Neutrophil (primary cell): Measurements from ENCODE around the gene MARCO.
"Not testable (repeated sequence)": the region's sequence is repeated elsewhere in the genome, so short reads cannot be mapped to it uniquely, and the experiment has no call there.

ENCODE experiments used
- H3K27ac ChIP-seq: fragments of 200-600 bp; sonication (generic); 2 replicates; pipeline ENCODE4 v1.5.1; 2016; ENCODE audit warnings: mild to moderate bottlenecking, moderate library complexity
- H3K27me3 ChIP-seq: fragments of 200-600 bp; sonication (generic); 2 replicates; pipeline ENCODE4 v1.6.0; 2016; ENCODE audit warnings: mild to moderate bottlenecking
- H3K36me3 ChIP-seq: fragments of 200-600 bp; sonication (generic); 2 replicates; pipeline ENCODE4 v1.5.1; 2017
- H3K4me1 ChIP-seq, 2 experiments: fragments of 200-600 bp in 1 of 2; sonication (generic) in 1 of 2; 1 replicate in 1 of 2; 2 replicates in 1 of 2; pipeline versions ENCODE4 v1.5.1 to v1.6.1; 2013 to 2016; ENCODE audit warnings: low read depth in 1 of 2, low read length in 1 of 2, mild to moderate bottlenecking in 1 of 2, moderate library complexity in 1 of 2; ENCODE audit not compliant: control insufficient read depth in 1 of 2, insufficient read depth in 1 of 2
- H3K4me3 ChIP-seq, 2 experiments: fragments of 200-600 bp in 1 of 2; sonication (generic) in 1 of 2; 1 replicate in 1 of 2; 2 replicates in 1 of 2; pipeline ENCODE4 v1.5.1; 2013 to 2016; ENCODE audit warnings: low read depth in 1 of 2, low read length in 1 of 2, mild to moderate bottlenecking in 1 of 2, moderate library complexity in 1 of 2
- H3K9me3 ChIP-seq: fragments of 200-600 bp; sonication (generic); 2 replicates; pipeline ENCODE4 v1.5.1; 2016
- TF ChIP-seq, protein P1 (sequence below): fragments of 200-600 bp; sonication (generic); IDR thresholded peaks from 2 replicates; pipeline ENCODE4 v1.5.1; 2016; ENCODE audit warnings: antibody characterized with exemption

The MARCO gene

GRCh38 chr2:119028327-119029174 is 86.6 kb downstream of the MARCO start:
- Histone ChIP-seq H3K9me3 (no peaks in the 10 kb centered on the region), H3K27ac (no peak overlapping the region), H3K27me3 (peaks cover 57% of the 10 kb centered on the region), H3K36me3 (no peaks in the 10 kb centered on the region), H3K4me1 (no peaks in the 10 kb centered on the region), H3K4me3 (no peak overlapping the region)
- TF ChIP-seq, protein P1, sequence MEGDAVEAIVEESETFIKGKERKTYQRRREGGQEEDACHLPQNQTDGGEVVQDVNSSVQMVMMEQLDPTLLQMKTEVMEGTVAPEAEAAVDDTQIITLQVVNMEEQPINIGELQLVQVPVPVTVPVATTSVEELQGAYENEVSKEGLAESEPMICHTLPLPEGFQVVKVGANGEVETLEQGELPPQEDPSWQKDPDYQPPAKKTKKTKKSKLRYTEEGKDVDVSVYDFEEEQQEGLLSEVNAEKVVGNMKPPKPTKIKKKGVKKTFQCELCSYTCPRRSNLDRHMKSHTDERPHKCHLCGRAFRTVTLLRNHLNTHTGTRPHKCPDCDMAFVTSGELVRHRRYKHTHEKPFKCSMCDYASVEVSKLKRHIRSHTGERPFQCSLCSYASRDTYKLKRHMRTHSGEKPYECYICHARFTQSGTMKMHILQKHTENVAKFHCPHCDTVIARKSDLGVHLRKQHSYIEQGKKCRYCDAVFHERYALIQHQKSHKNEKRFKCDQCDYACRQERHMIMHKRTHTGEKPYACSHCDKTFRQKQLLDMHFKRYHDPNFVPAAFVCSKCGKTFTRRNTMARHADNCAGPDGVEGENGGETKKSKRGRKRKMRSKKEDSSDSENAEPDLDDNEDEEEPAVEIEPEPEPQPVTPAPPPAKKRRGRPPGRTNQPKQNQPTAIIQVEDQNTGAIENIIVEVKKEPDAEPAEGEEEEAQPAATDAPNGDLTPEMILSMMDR, result no peak

DNA sequence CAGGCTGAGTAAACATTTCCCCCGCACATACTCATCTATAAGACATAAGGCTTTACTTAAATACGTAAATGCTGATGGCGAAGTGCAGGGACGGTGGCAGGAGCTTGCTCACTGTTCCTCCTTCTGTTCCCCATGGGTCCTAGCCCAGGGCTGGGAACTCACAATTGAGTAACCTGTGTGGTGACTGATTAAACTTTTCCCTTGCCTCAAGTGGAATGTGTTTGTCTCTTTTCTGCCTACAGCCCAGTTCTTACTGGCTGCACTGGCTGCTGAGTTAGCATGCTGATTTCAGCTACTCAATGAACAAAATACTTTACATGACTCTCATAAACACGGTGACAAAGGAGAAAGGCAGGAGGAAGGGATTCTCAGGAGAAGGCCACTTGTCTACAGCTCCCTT is 87.3 kb downstream of the MARCO start:
- Histone ChIP-seq H3K27ac (no peak overlapping the region), H3K9me3 (no peaks in the 10 kb centered on the region), H3K36me3 (no peaks in the 10 kb centered on the region), H3K4me1 (no peaks in the 10 kb centered on the region), H3K27me3 (peaks cover 49% of the 10 kb centered on the region), H3K4me3 (no peak overlapping the region)
- TF ChIP-seq, protein P1, result no peak

DNA sequence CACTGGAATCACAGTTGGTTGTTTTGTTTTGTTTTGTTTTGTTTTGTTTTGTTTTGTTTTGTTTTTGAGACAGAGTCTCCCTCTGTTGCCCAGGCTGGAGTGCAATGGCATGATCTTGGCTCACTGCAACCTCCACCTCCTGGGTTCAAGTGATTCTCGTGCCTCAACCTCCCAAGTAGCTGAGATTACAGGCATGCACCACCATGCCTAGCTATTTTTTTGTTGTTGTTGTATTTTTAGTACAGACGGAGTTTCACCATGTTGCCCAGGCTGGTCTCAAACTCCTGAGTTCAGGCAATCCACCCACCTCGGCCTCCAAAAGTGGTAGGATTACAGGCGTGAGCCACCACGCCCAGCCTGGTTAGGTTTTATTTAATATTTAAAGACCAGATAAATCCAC is 95.9 kb downstream of the MARCO start:
- H3K4me1 ChIP-seq, H3K9me3 ChIP-seq, H3K4me3 ChIP-seq, H3K36me3 ChIP-seq, H3K27ac ChIP-seq: not testable (repeated sequence)
- H3K27me3 ChIP-seq, result peaks cover 72% of the 10 kb centered on the region

DNA sequence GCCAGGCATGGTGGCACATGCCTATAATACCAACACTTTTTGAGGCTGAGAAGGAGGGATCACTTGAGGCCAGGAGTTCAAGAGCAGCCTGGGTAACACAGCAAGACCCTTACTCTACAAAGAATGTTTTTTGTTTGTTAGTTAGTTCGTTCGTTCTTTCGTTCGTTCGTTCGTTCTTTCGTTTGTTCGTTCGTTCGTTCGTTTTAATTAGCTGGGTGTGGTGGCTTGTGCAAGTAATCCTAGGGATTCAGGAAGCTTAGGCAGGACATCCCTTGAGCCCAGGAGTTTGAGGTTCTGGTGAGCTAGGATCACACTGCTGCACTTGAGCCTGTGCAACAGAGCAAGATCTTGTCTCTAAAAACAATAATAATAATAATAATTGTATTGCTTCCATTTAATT is 98.7 kb downstream of the MARCO start:
- Histone ChIP-seq H3K4me3 (no peak overlapping the region), H3K9me3 (no peaks in the 10 kb centered on the region), H3K36me3 (no peaks in the 10 kb centered on the region), H3K27ac (no peak overlapping the region), H3K4me1 (no peaks in the 10 kb centered on the region), H3K27me3 (peaks cover 90% of the 10 kb centered on the region)
- TF ChIP-seq, protein P1, result no peak
